HEK293 (cell line): ENCODE results near the gene LAPTM4A.

Experiments
- CTCF ChIA-PET: fragments of 350-600 bp; formaldehyde crosslinking; extraction: SDS; loops from one replicate; lab custom pipeline; 2021; ENCODE audit warnings: antibody characterized with exemption; lab: Yijun Ruan, JAX
- POLR2A ChIA-PET: fragments of 300-600 bp; formaldehyde crosslinking; extraction: SDS; loops from one replicate; lab custom pipeline; 2020; ENCODE audit warnings: antibody characterized with exemption, inconsistent platforms; lab: Yijun Ruan, JAX
- H3K27ac ChIP-seq: fragments of 200-500 bp; sonication (Bioruptor generic); 2 replicates; pipeline ENCODE4 v1.5.1; 2014; ENCODE audit warnings: low read depth, low read length, control low read depth, inconsistent platforms; ENCODE audit errors: extremely low read depth
- H3K36me3 ChIP-seq, 2 experiments: fragments of 200-500 bp in 1 of 2; sonication (Bioruptor generic) in 1 of 2; 1 replicate in 1 of 2; 2 replicates in 1 of 2; pipeline ENCODE4 v1.5.1; 2014 to 2017; ENCODE audit warnings: inconsistent platforms in 2 of 2, low read length in 2 of 2; ENCODE audit not compliant: control insufficient read depth in 2 of 2, insufficient read depth in 1 of 2
- H3K4me1 ChIP-seq: fragments of 200-500 bp; sonication (Bioruptor generic); 2 replicates; pipeline ENCODE4 v1.5.1; 2014; ENCODE audit warnings: mild to moderate bottlenecking, low read length, inconsistent platforms; ENCODE audit not compliant: control insufficient read depth, insufficient read depth
- H3K4me3 ChIP-seq: 2 replicates; pipeline ENCODE4 v1.5.1; 2011; ENCODE audit warnings: low read depth, mild to moderate bottlenecking, control low read depth, low read length, moderate library complexity
- H3K9me3 ChIP-seq: fragments of 200-500 bp; sonication (Bioruptor generic); 2 replicates; pipeline ENCODE4 v1.5.1; 2014; ENCODE audit warnings: low read depth, low read length, inconsistent platforms; ENCODE audit not compliant: control insufficient read depth, insufficient read depth
- GFI1B ChIP-seq: fragments of 450-650 bp; formaldehyde crosslinking; IDR thresholded peaks from 2 replicates; pipeline ENCODE4 v1.5.1; 2016; ENCODE audit warnings: missing biosample characterization, missing genetic modification characterization
- OSR2 ChIP-seq: fragments of 450-650 bp; formaldehyde crosslinking; IDR thresholded peaks from 2 replicates; pipeline ENCODE4 v1.5.1; 2016; ENCODE audit warnings: missing biosample characterization, missing genetic modification characterization
- PRDM2 ChIP-seq: fragments of 450-650 bp; formaldehyde crosslinking; IDR thresholded peaks from 2 replicates; pipeline ENCODE4 v1.5.1; 2016; ENCODE audit warnings: missing biosample characterization, missing genetic modification characterization, borderline replicate concordance
- ZNF114 ChIP-seq: fragments of 450-650 bp; formaldehyde crosslinking; IDR thresholded peaks from 2 replicates; pipeline ENCODE4 v1.5.0; 2017; ENCODE audit warnings: missing biosample characterization, missing genetic modification characterization
- ZNF146 ChIP-seq: fragments of 450-650 bp; formaldehyde crosslinking; IDR thresholded peaks from 2 replicates; pipeline ENCODE4 v1.5.1; 2016; ENCODE audit warnings: missing biosample characterization, missing genetic modification characterization
- ZNF175 ChIP-seq: fragments of 450-650 bp; formaldehyde crosslinking; IDR thresholded peaks from 2 replicates; pipeline ENCODE4 v1.5.1; 2016; ENCODE audit warnings: missing biosample characterization, missing genetic modification characterization
- ZNF239 ChIP-seq: fragments of 450-650 bp; formaldehyde crosslinking; IDR thresholded peaks from 2 replicates; pipeline ENCODE4 v1.5.1; 2016; ENCODE audit warnings: missing biosample characterization, missing genetic modification characterization
- ZNF302 ChIP-seq: fragments of 450-650 bp; formaldehyde crosslinking; IDR thresholded peaks from 2 replicates; pipeline ENCODE4 v1.5.1; 2016; ENCODE audit warnings: missing biosample characterization, missing genetic modification characterization, low read depth
- ZNF354C ChIP-seq: fragments of 450-650 bp; formaldehyde crosslinking; IDR thresholded peaks from 2 replicates; pipeline ENCODE4 v1.5.1; 2016; ENCODE audit warnings: missing biosample characterization, missing genetic modification characterization, low read depth, borderline replicate concordance
- ZNF394 ChIP-seq: fragments of 450-650 bp; formaldehyde crosslinking; IDR thresholded peaks from 2 replicates; pipeline ENCODE4 v1.5.1; 2016; ENCODE audit warnings: missing biosample characterization, missing genetic modification characterization, mild to moderate bottlenecking, moderate library complexity, borderline replicate concordance
- ZNF48 ChIP-seq: fragments of 450-650 bp; formaldehyde crosslinking; IDR thresholded peaks from 2 replicates; pipeline ENCODE4 v1.5.1; 2016; ENCODE audit warnings: missing biosample characterization, missing genetic modification characterization
- ZNF501 ChIP-seq: fragments of 450-650 bp; formaldehyde crosslinking; IDR thresholded peaks from 2 replicates; pipeline ENCODE4 v1.5.1; 2016; ENCODE audit warnings: missing biosample characterization, missing genetic modification characterization
- ZNF548 ChIP-seq: fragments of 450-650 bp; formaldehyde crosslinking; IDR thresholded peaks from 2 replicates; pipeline ENCODE4 v1.5.1; 2016; ENCODE audit warnings: missing biosample characterization, missing genetic modification characterization
- ZNF610 ChIP-seq: fragments of 450-650 bp; formaldehyde crosslinking; IDR thresholded peaks from 2 replicates; pipeline ENCODE4 v1.5.1; 2016; ENCODE audit warnings: missing biosample characterization, missing genetic modification characterization, borderline replicate concordance
- ZNF701 ChIP-seq: fragments of 450-650 bp; formaldehyde crosslinking; IDR thresholded peaks from 2 replicates; pipeline ENCODE4 v1.5.1; 2016; ENCODE audit warnings: missing biosample characterization, missing genetic modification characterization
- ZNF777 ChIP-seq: fragments of 450-650 bp; formaldehyde crosslinking; IDR thresholded peaks from 2 replicates; pipeline ENCODE4 v1.5.1; 2017; ENCODE audit warnings: missing biosample characterization, missing genetic modification characterization, borderline replicate concordance
- TF ChIP-seq, protein P1 (sequence below): fragments of 450-650 bp; formaldehyde crosslinking; IDR thresholded peaks from 2 replicates; pipeline ENCODE4 v1.5.1; 2016; ENCODE audit warnings: missing biosample characterization, missing genetic modification characterization

The LAPTM4A gene

GRCh38 chr2:20064841-20065240, 13.4 kb upstream of the LAPTM4A start:
- Histone ChIP-seq H3K4me3 (no peak overlapping the region), H3K36me3 (no peaks in the 10 kb centered on the region), H3K27ac (no peak overlapping the region), H3K9me3 (no peaks in the 10 kb centered on the region), H3K4me1 (peaks cover 3% of the 10 kb centered on the region)
- ChIA-PET CTCF (no interaction called here), POLR2A (no interaction called here)
- TF ChIP-seq ZNF114 = no peak
- TF ChIP-seq ZNF354C (tag by site-specific recombination) = no peak
- no peak for TF ChIP-seq ZNF777
- no peak for TF ChIP-seq ZNF239 (tag by site-specific recombination)
- TF ChIP-seq ZNF610 = no peak
- TF ChIP-seq, protein P1, sequence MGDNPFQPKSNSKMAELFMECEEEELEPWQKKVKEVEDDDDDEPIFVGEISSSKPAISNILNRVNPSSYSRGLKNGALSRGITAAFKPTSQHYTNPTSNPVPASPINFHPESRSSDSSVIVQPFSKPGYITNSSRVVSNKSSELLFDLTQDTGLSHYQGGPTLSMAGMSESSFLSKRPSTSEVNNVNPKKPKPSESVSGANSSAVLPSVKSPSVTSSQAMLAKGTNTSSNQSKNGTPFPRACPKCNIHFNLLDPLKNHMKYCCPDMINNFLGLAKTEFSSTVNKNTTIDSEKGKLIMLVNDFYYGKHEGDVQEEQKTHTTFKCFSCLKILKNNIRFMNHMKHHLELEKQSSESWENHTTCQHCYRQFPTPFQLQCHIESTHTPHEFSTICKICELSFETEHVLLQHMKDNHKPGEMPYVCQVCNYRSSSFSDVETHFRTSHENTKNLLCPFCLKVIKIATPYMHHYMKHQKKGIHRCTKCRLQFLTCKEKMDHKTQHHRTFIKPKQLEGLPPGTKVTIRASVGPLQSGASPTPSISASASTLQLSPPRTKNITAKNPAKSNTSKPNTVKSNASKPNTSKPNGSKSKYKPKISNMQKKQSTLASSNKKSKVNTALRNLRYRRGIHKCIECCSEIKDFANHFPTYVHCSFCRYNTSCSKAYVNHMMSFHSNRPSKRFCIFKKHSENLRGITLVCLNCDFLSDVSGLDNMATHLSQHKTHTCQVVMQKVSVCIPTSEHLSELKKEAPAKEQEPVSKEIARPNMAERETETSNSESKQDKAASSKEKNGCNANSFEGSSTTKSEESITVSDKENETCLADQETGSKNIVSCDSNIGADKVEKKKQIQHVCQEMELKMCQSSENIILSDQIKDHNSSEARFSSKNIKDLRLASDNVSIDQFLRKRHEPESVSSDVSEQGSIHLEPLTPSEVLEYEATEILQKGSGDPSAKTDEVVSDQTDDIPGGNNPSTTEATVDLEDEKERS = no peak
- no peak for TF ChIP-seq ZNF48 (tag by site-specific recombination)
- no peak for TF ChIP-seq ZNF548 (tag by site-specific recombination)

- Histone ChIP-seq H3K9me3 (no peaks in the 10 kb centered on the region), H3K27ac (no peak overlapping the region), H3K36me3 (no peaks in the 10 kb centered on the region)
- CTCF ChIA-PET = no interaction called here
- TF ChIP-seq ZNF394 = no peak
- TF ChIP-seq ZNF701 (tag by site-specific recombination) = no peak
- no peak for TF ChIP-seq GFI1B (tag by site-specific recombination)
- no peak for TF ChIP-seq ZNF302 (tag by site-specific recombination)
- no peak for TF ChIP-seq ZNF48 (tag by site-specific recombination)
- TF ChIP-seq ZNF175 = no peak
- no peak for TF ChIP-seq ZNF501
- TF ChIP-seq OSR2 (tag by site-specific recombination) = no peak
- TF ChIP-seq PRDM2 = no peak
- TF ChIP-seq ZNF146 (tag by site-specific recombination) = no peak
- TF ChIP-seq, all 188 proteins: peak for 0
- POLR2A ChIA-PET = no interaction called here
- Histone ChIP-seq H3K4me3 (no peak overlapping the region), H3K4me1 (peaks cover 3% of the 10 kb centered on the region)
Measured at GRCh38 chr2:20064421-20064820, 13.0 kb upstream of the LAPTM4A start.
